Fibroblast of lung (primary cell): Measurements from ENCODE around the gene LCN1. TPM values are rescaled to one million over a fixed set of nuclear protein-coding genes. Genes with fewer than 3 reads are reported as not detected.

Source experiments
- DNase-seq, 2 donors: peaks; one replicate each; pipeline versions ENCODE4 v3.0.0 to v3.0.0-alpha.2; 2010; ENCODE audit warnings: low read depth in 2 of 2
- H2AFZ ChIP-seq: 2 replicates; pipeline ENCODE4 v1.5.1; 2012; ENCODE audit warnings: low read length, control low read depth, inconsistent platforms
- H3K27ac ChIP-seq: 2 replicates; pipeline ENCODE4 v1.5.1; 2011; ENCODE audit warnings: low read length, control low read depth; ENCODE audit not compliant: insufficient read depth
- H3K27me3 ChIP-seq: 2 replicates; pipeline ENCODE4 v1.5.1; 2011; ENCODE audit warnings: mild to moderate bottlenecking, low read length; ENCODE audit not compliant: control insufficient read depth, insufficient read depth
- H3K36me3 ChIP-seq: 2 replicates; pipeline ENCODE4 v1.5.1; 2011; ENCODE audit warnings: low read length; ENCODE audit not compliant: control insufficient read depth, insufficient read depth
- H3K4me1 ChIP-seq: 2 replicates; pipeline ENCODE4 v1.5.1; 2011; ENCODE audit warnings: low read length; ENCODE audit not compliant: control insufficient read depth, insufficient read depth; ENCODE audit errors: extremely low read depth
- H3K4me2 ChIP-seq: 2 replicates; pipeline ENCODE4 v1.5.1; 2011; ENCODE audit warnings: low read length, control low read depth; ENCODE audit not compliant: insufficient read depth; ENCODE audit errors: extremely low read depth
- H3K4me3 ChIP-seq, 4 experiments: fragments of 200-600 bp in 1 of 4; sonication (generic) in 1 of 4; replicated peaks in 1 of 4; 2 replicates each; pipeline ENCODE4 v1.5.1; 2011 to 2016; ENCODE audit warnings: low read length in 4 of 4, low read depth in 3 of 4, mild to moderate bottlenecking in 3 of 4, control low read depth in 2 of 4, inconsistent platforms in 1 of 4, mixed read lengths in 1 of 4; ENCODE audit not compliant: insufficient read depth in 1 of 4; ENCODE audit errors: control extremely low read depth in 1 of 4
- H3K79me2 ChIP-seq: 2 replicates; pipeline ENCODE4 v1.5.1; 2012; ENCODE audit warnings: mild to moderate bottlenecking, low read length, inconsistent platforms; ENCODE audit not compliant: control insufficient read depth, insufficient read depth
- H3K9ac ChIP-seq: 2 replicates; pipeline ENCODE4 v1.5.1; 2011; ENCODE audit warnings: mild to moderate bottlenecking, low read length, control low read depth; ENCODE audit not compliant: insufficient read depth
- H3K9me3 ChIP-seq: 2 replicates; pipeline ENCODE4 v1.5.1; 2012; ENCODE audit warnings: low read depth, low read length; ENCODE audit not compliant: control insufficient read depth, insufficient read depth
- H4K20me1 ChIP-seq: 2 replicates; pipeline ENCODE4 v1.5.1; 2011; ENCODE audit warnings: low read length; ENCODE audit not compliant: control insufficient read depth, insufficient read depth; ENCODE audit errors: extremely low read depth
- CTCF ChIP-seq, 2 donors: IDR thresholded peaks in 1 of 2; conservative IDR thresholded peaks in 1 of 2; 1 replicate in 1 of 2; 2 replicates in 1 of 2; pipeline ENCODE4 v1.5.1; 2011 to 2012; ENCODE audit warnings: low read length in 2 of 2, control low read depth in 1 of 2, inconsistent platforms in 1 of 2, low read depth in 1 of 2, mild to moderate bottlenecking in 1 of 2
- EZH2 ChIP-seq: IDR thresholded peaks from 2 replicates; pipeline ENCODE4 v1.5.1; 2012; ENCODE audit warnings: low read length, control low read depth, mild to moderate bottlenecking; ENCODE audit errors: missing control alignments
- polyA plus RNA-seq, 2 donors: library from polyadenylated mRNA; depleted of rRNA in 1 of 2; stranded (reverse) in 1 of 2; unstranded in 1 of 2; fragments of >200 nt; gene quantifications; 2 replicates each; pipeline ENCODE4 v1.2.1, GENCODE V29; 2011 to 2012; ENCODE audit warnings: missing spikeins in 1 of 2
- total RNA-seq: library from RNA; depleted of rRNA; stranded (reverse); fragments of >200 nt; gene quantifications from 2 replicates; pipeline ENCODE4 v1.2.1, GENCODE V29; 2014

LCN1 gene
- total and polyA plus RNA-seq, 2 donors (not counting 1 experiment from before 2014, with no cell fraction given): not detected

GRCh38 chr9:135515083-135515951 is 5.9 kb upstream of the LCN1 start:
- no peaks in the 10 kb centered on the region for H3K36me3 ChIP-seq
- no peaks in the 10 kb centered on the region for H4K20me1 ChIP-seq
- H3K4me3 ChIP-seq: no peak overlapping the region
- H3K9ac ChIP-seq: no peak overlapping the region
- no peak overlapping the region for H3K4me2 ChIP-seq
- TF ChIP-seq CTCF (conservative IDR thresholded peaks at IDR 0.05 in 1 of 2, IDR thresholded peaks at IDR 0.05 in 1 of 2; ENCODE audit: low read depth in 1 of 2, low read length in 2 of 2) (no peak), EZH2 (no peak)
- no peak for DNase-seq
- peaks cover 2% of the 10 kb centered on the region for H3K4me1 ChIP-seq
- no peak overlapping the region for H3K27ac ChIP-seq
- no peaks in the 10 kb centered on the region for H3K9me3 ChIP-seq
- H3K79me2 ChIP-seq: no peaks in the 10 kb centered on the region
- no peak overlapping the region for H2AFZ ChIP-seq
- peaks cover 4% of the 10 kb centered on the region for H3K27me3 ChIP-seq

GRCh38 chr9:135516132-135516860 is 4.9 kb upstream of the LCN1 start:
- no peaks in the 10 kb centered on the region for H3K36me3 ChIP-seq
- H3K27ac ChIP-seq: no peak overlapping the region
- no peak overlapping the region for H3K4me3 ChIP-seq
- H3K79me2 ChIP-seq: no peaks in the 10 kb centered on the region
- DNase-seq: no peak
- no peaks in the 10 kb centered on the region for H4K20me1 ChIP-seq
- H3K9ac ChIP-seq: no peak overlapping the region
- TF ChIP-seq EZH2: no peak
- TF ChIP-seq CTCF (conservative IDR thresholded peaks at IDR 0.05 in 1 of 2, IDR thresholded peaks at IDR 0.05 in 1 of 2; ENCODE audit: low read depth in 1 of 2, low read length in 2 of 2): no peak
- peaks cover 4% of the 10 kb centered on the region for H3K27me3 ChIP-seq
- H3K4me1 ChIP-seq: peaks cover 2% of the 10 kb centered on the region
- no peak overlapping the region for H2AFZ ChIP-seq
- no peaks in the 10 kb centered on the region for H3K9me3 ChIP-seq
- no peak overlapping the region for H3K4me2 ChIP-seq

- Histone ChIP-seq H3K9ac (no peak overlapping the region), H3K79me2 (no peaks in the 10 kb centered on the region)
- DNase-seq: no peak
Observed at GRCh38 chr9:135517407-135517822, 3.8 kb upstream of the LCN1 start.

More at GRCh38 chr9:135517407-135517822, 3.8 kb upstream of the LCN1 start:
- Histone ChIP-seq H3K4me1 (no peaks in the 10 kb centered on the region), H3K4me3 (no peak overlapping the region), H2AFZ (no peak overlapping the region), H3K9me3 (no peaks in the 10 kb centered on the region), H3K36me3 (no peaks in the 10 kb centered on the region), H4K20me1 (no peaks in the 10 kb centered on the region), H3K4me2 (no peak overlapping the region), H3K27ac (no peak overlapping the region), H3K27me3 (peaks cover 4% of the 10 kb centered on the region)
- TF ChIP-seq CTCF (conservative IDR thresholded peaks at IDR 0.05 in 1 of 2, IDR thresholded peaks at IDR 0.05 in 1 of 2; ENCODE audit: low read depth in 1 of 2, low read length in 2 of 2) (no peak), EZH2 (no peak)
